Measurements from ENCODE around the gene MIB1. TPM values are rescaled to one million over a fixed set of nuclear protein-coding genes. Genes with fewer than 3 reads are reported as not detected.
A peak's percentile ranks its signal among the peaks of the same experiment; 100 is the strongest.

The MIB1 gene
- total RNA-seq, 1 experiment from 2014 or later = 48.8 TPM

DNA sequence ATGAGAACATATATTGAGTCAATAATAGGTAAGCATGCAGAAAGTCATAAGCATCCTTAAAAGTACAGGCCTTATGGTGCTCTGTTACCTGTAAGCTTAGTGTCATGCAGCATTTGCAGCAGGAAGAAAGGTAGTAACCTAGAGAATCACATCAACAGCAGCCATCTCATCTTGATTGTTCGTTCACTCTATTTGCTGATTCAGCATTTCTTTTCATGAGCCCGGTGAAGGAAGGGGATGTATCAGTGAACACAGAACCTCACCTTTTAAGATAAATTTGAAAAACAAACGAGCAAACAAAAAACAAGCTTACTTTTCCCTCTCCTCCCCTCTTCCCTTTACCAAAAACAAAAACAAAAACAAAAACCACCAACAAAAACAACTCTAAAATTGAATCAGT is 89.9 kb downstream of the MIB1 start:
- no peaks in the 10 kb centered on the region for H4K20me1 ChIP-seq (ENCODE audit: control insufficient read depth, insufficient read depth, insufficient read length)
- no peak overlapping the region for H3K27ac ChIP-seq (ENCODE audit: insufficient read length, low read depth, low read length)
- no peak overlapping the region for H3K23ac ChIP-seq (ENCODE audit: insufficient read length, low read depth, low read length)
- no peak overlapping the region for H4K8ac ChIP-seq (replicated peaks; ENCODE audit: insufficient read length, low read depth, low read length)
- no peaks in the 10 kb centered on the region for H3K79me2 ChIP-seq (ENCODE audit: insufficient read depth, low read length)
- H3K79me1 ChIP-seq (ENCODE audit: insufficient read depth, low read depth, low read length, poor library complexity, severe bottlenecking) = no peaks in the 10 kb centered on the region
- peaks cover under 1 to 9% of the 10 kb centered on the region in 2 experiments for H3K4me1 Mint-ChIP-seq
- H3K27me3 Mint-ChIP-seq (ENCODE audit: low read depth) = no peaks in the 10 kb centered on the region
- peak overlapping the region in 1 of 3 experiments; percentile 31; a peak in 2 of 7 replicates for H3K27ac Mint-ChIP-seq
- H2AFZ ChIP-seq (ENCODE audit: low read length) = no peak overlapping the region
- no peak overlapping the region for H3K9ac ChIP-seq (ENCODE audit: extremely low read depth, insufficient read length, low read length)
- TF ChIP-seq, protein P1, sequence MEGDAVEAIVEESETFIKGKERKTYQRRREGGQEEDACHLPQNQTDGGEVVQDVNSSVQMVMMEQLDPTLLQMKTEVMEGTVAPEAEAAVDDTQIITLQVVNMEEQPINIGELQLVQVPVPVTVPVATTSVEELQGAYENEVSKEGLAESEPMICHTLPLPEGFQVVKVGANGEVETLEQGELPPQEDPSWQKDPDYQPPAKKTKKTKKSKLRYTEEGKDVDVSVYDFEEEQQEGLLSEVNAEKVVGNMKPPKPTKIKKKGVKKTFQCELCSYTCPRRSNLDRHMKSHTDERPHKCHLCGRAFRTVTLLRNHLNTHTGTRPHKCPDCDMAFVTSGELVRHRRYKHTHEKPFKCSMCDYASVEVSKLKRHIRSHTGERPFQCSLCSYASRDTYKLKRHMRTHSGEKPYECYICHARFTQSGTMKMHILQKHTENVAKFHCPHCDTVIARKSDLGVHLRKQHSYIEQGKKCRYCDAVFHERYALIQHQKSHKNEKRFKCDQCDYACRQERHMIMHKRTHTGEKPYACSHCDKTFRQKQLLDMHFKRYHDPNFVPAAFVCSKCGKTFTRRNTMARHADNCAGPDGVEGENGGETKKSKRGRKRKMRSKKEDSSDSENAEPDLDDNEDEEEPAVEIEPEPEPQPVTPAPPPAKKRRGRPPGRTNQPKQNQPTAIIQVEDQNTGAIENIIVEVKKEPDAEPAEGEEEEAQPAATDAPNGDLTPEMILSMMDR (conservative IDR thresholded peaks at IDR 0.05) = no peak
- H3K56ac ChIP-seq (ENCODE audit: insufficient read length, low read depth, low read length) = no peak overlapping the region
- H3K27me3 ChIP-seq (ENCODE audit: insufficient read depth, low read length) = no peaks in the 10 kb centered on the region
- no peak overlapping the region for H2BK12ac ChIP-seq (ENCODE audit: insufficient read length, low read depth, low read length)
- H2BK5ac ChIP-seq (ENCODE audit: insufficient read length, low read length) = no peak overlapping the region
- H2BK15ac ChIP-seq (ENCODE audit: low read depth, low read length) = no peak overlapping the region
- no peak overlapping the region for H3K4ac ChIP-seq (ENCODE audit: low read depth, low read length)
- no peak overlapping the region for H3K4me2 ChIP-seq (ENCODE audit: insufficient read depth, insufficient read length, low read length)
- no peak overlapping the region for H2AK5ac ChIP-seq (ENCODE audit: insufficient read length, low read length)
- H3K4me1 ChIP-seq (ENCODE audit: insufficient read depth, low read length) = no peaks in the 10 kb centered on the region
- no peak overlapping the region for H3K4me3 Mint-ChIP-seq
- no peak overlapping the region for H2BK120ac ChIP-seq (ENCODE audit: low read depth, low read length, poor library complexity, severe bottlenecking)
- H4K5ac ChIP-seq (ENCODE audit: insufficient read length, low read depth, low read length) = no peak overlapping the region
- no peak overlapping the region for H3K14ac ChIP-seq (ENCODE audit: insufficient read depth, low read length)
- DNase-seq = no peak
- H3K23me2 ChIP-seq (ENCODE audit: insufficient read length, low read depth, low read length, poor library complexity, severe bottlenecking) = no peaks in the 10 kb centered on the region
- H3T11ph ChIP-seq (ENCODE audit: low read length) = no peak overlapping the region
- H4K91ac ChIP-seq (ENCODE audit: insufficient read length, low read depth, low read length) = no peak overlapping the region
- no peak overlapping the region for H2BK20ac ChIP-seq (ENCODE audit: low read depth, low read length, poor library complexity, severe bottlenecking)
- H3K9me3 ChIP-seq (ENCODE audit: control insufficient read depth, low read depth, low read length) = no peaks in the 10 kb centered on the region
- WGBS (ENCODE audit: extremely low coverage, insufficient read length, low lambda C conversion rate) = 100% methylated on average over 1 of the region's 3 CpGs
- H3K9me3 Mint-ChIP-seq = no peaks in the 10 kb centered on the region
- H3K36me3 Mint-ChIP-seq (ENCODE audit: insufficient read depth in 1 of 3, low read depth in 3 of 3) = peaks cover 0 to 8% (median 2%) of the 10 kb centered on the region in 3 experiments; a peak in 4 of 7 replicates
- no peak overlapping the region for H3K18ac ChIP-seq (ENCODE audit: insufficient read length, low read depth, low read length)

Data from H9 (cell line).